T-helper 17 cell (primary cell): ENCODE results near the gene ISOC2. TPM values are rescaled to one million over a fixed set of nuclear protein-coding genes. Genes with fewer than 3 reads are reported as not detected.

Experiments
- ATAC-seq: fragments of 150-1000 bp; cut with Tn5 transposase; 2 replicates; pipeline ENCODE4 v1.10.0; 2021; ENCODE audit warnings: mild to moderate bottlenecking, moderate library complexity
- DNase-seq, 3 donors: peaks; one replicate each; pipeline versions ENCODE4 v3.0.0 to v3.0.0-alpha.2; 2020 to 2021
- H3K9me3 ChIP-seq: one replicate; pipeline ENCODE4 v1.7.0; 2013; ENCODE audit warnings: low read length, mild to moderate bottlenecking; ENCODE audit not compliant: control insufficient read depth, poor library complexity, severe bottlenecking
- H3K27ac Mint-ChIP-seq: one replicate; pipeline ENCODE4 v1.8.0; 2022; ENCODE audit warnings: mild to moderate bottlenecking, moderate library complexity, mixed read lengths
- H3K27me3 Mint-ChIP-seq: one replicate; pipeline ENCODE4 v1.8.0; 2022; ENCODE audit warnings: mixed read lengths
- H3K36me3 Mint-ChIP-seq: one replicate; pipeline ENCODE4 v1.8.0; 2022; ENCODE audit warnings: low read depth, mixed read lengths
- H3K4me1 Mint-ChIP-seq: one replicate; pipeline ENCODE4 v1.8.0; 2022; ENCODE audit warnings: mild to moderate bottlenecking, mixed read lengths
- H3K4me3 Mint-ChIP-seq: one replicate; pipeline ENCODE4 v1.8.0; 2022; ENCODE audit warnings: mild to moderate bottlenecking, moderate library complexity, mixed read lengths
- total RNA-seq, 4 donors: library from RNA in 2 of 4; stranded (reverse) in 2 of 4; gene quantifications; one replicate each; pipeline ENCODE4 v1.2.3 and lab custom pipeline; 2022 to 2026

Gene ISOC2
- total RNA-seq, 2 donors from 2014 or later: 6.5 to 7.2 TPM

GRCh38 chr19:55478364-55478763, 16.9 kb upstream of the ISOC2 start:
- ATAC-seq (no peak), DNase-seq (no peak)
- Mint-ChIP-seq H3K27ac (peak overlapping the region; percentile 51), H3K4me3 (peak overlapping the region; percentile 77), H3K27me3 (no peaks in the 10 kb centered on the region), H3K4me1 (peaks cover 22% of the 10 kb centered on the region), H3K36me3 (peaks cover 2% of the 10 kb centered on the region)
- no peaks in the 10 kb centered on the region for H3K9me3 ChIP-seq

GRCh38 chr19:55477905-55478304, 16.5 kb upstream of the ISOC2 start:
- H3K36me3 Mint-ChIP-seq: peaks cover 2% of the 10 kb centered on the region
- no peak for ATAC-seq
- H3K27ac Mint-ChIP-seq: peak overlapping the region; percentile 51
- peaks cover 22% of the 10 kb centered on the region for H3K4me1 Mint-ChIP-seq
- peak overlapping the region; percentile 77 for H3K4me3 Mint-ChIP-seq
- no peaks in the 10 kb centered on the region for H3K27me3 Mint-ChIP-seq
- DNase-seq: no peak
- H3K9me3 ChIP-seq: no peaks in the 10 kb centered on the region

GRCh38 chr19:55476100-55476775, 14.8 kb upstream of the ISOC2 start, which contains the start of gene ZNF628:
Gene ZNF628, plus strand, starts transcription at chr19:55476617. Its CDS starts 3,294 bp downstream, at chr19:55479911.
- peaks cover 22% of the 10 kb centered on the region for H3K4me1 Mint-ChIP-seq
- H3K4me3 Mint-ChIP-seq: peak within 1 kb of the TSS; percentile 87
- peak; percentile 93 to 97 (median 95) for DNase-seq
- ATAC-seq: peak; percentile 94
- H3K36me3 Mint-ChIP-seq: peaks cover 2% of the 10 kb centered on the region
- no peaks in the 10 kb centered on the region for H3K9me3 ChIP-seq
- peak within 1 kb of the TSS; percentile 80 for H3K27ac Mint-ChIP-seq
- no peaks in the 10 kb centered on the region for H3K27me3 Mint-ChIP-seq

GRCh38 chr19:55474269-55475265, 13.1 kb upstream of the ISOC2 start:
- ATAC-seq (no peak), DNase-seq (no peak)
- Mint-ChIP-seq H3K4me1 (peaks cover 18% of the 10 kb centered on the region), H3K4me3 (no peak overlapping the region), H3K36me3 (peaks cover 2% of the 10 kb centered on the region), H3K27me3 (no peaks in the 10 kb centered on the region), H3K27ac (no peak overlapping the region)
- H3K9me3 ChIP-seq: no peaks in the 10 kb centered on the region

GRCh38 chr19:55473225-55474012, 12.0 kb upstream of the ISOC2 start:
- ATAC-seq: no peak

GRCh38 chr19:55472463-55472862, 11.0 kb upstream of the ISOC2 start:
- H3K9me3 ChIP-seq: no peaks in the 10 kb centered on the region
- Mint-ChIP-seq H3K4me3 (no peak overlapping the region), H3K4me1 (peaks cover 3% of the 10 kb centered on the region), H3K36me3 (no peaks in the 10 kb centered on the region), H3K27ac (no peak overlapping the region), H3K27me3 (no peaks in the 10 kb centered on the region)
- no peak for DNase-seq
- ATAC-seq: no peak

More at GRCh38 chr19:55473225-55474012, 12.0 kb upstream of the ISOC2 start:
- H3K4me3 Mint-ChIP-seq: no peak overlapping the region
- H3K27ac Mint-ChIP-seq: no peak overlapping the region
- no peak for DNase-seq
- H3K36me3 Mint-ChIP-seq: no peaks in the 10 kb centered on the region
- H3K27me3 Mint-ChIP-seq: no peaks in the 10 kb centered on the region
- no peaks in the 10 kb centered on the region for H3K9me3 ChIP-seq
- H3K4me1 Mint-ChIP-seq: peaks cover 8% of the 10 kb centered on the region

GRCh38 chr19:55471266-55471665, 9.8 kb upstream of the ISOC2 start:
- DNase-seq (no peak), ATAC-seq (no peak)
- H3K9me3 ChIP-seq: no peaks in the 10 kb centered on the region
- peaks cover 3% of the 10 kb centered on the region for H3K4me1 Mint-ChIP-seq
- H3K27me3 Mint-ChIP-seq: no peaks in the 10 kb centered on the region
- no peak overlapping the region for H3K27ac Mint-ChIP-seq
- H3K4me3 Mint-ChIP-seq: no peak overlapping the region
- no peaks in the 10 kb centered on the region for H3K36me3 Mint-ChIP-seq

GRCh38 chr19:55468054-55468393, 6.6 kb upstream of the ISOC2 start:
- Mint-ChIP-seq H3K4me1 (peaks cover 6% of the 10 kb centered on the region), H3K27me3 (no peaks in the 10 kb centered on the region), H3K4me3 (no peak overlapping the region), H3K36me3 (no peaks in the 10 kb centered on the region), H3K27ac (no peak overlapping the region)
- H3K9me3 ChIP-seq: no peaks in the 10 kb centered on the region
- no peak for ATAC-seq
- DNase-seq: no peak

GRCh38 chr19:55467236-55468053, 6.0 kb upstream of the ISOC2 start:
- H3K36me3 Mint-ChIP-seq: no peaks in the 10 kb centered on the region
- peaks cover 7% of the 10 kb centered on the region for H3K4me1 Mint-ChIP-seq
- H3K27me3 Mint-ChIP-seq: no peaks in the 10 kb centered on the region
- ATAC-seq (peak; percentile 96), DNase-seq (peak; percentile 59 to 73 (median 65))
- no peak overlapping the region for H3K27ac Mint-ChIP-seq
- H3K4me3 Mint-ChIP-seq: no peak overlapping the region
- no peaks in the 10 kb centered on the region for H3K9me3 ChIP-seq

- Mint-ChIP-seq H3K36me3 (no peaks in the 10 kb centered on the region), H3K4me3 (no peak overlapping the region), H3K27ac (no peak overlapping the region), H3K4me1 (peaks cover 14% of the 10 kb centered on the region), H3K27me3 (no peaks in the 10 kb centered on the region)
- H3K9me3 ChIP-seq: no peaks in the 10 kb centered on the region
- DNase-seq: no peak
- no peak for ATAC-seq
Observed at GRCh38 chr19:55466241-55466614, 4.8 kb upstream of the ISOC2 start.

- Mint-ChIP-seq H3K4me1 (peaks cover 17% of the 10 kb centered on the region), H3K27me3 (no peaks in the 10 kb centered on the region)
Observed at GRCh38 chr19:55465460-55466240, 4.2 kb upstream of the ISOC2 start.

GRCh38 chr19:55464662-55465054, 3.2 kb upstream of the ISOC2 start, which contains the start of gene C19orf85:
Gene C19orf85, minus strand, starts transcription at chr19:55464751. Its CDS starts 197 bp downstream, at chr19:55464554.
- H3K27me3 Mint-ChIP-seq: no peaks in the 10 kb centered on the region
- ATAC-seq (no peak), DNase-seq (no peak)
- peaks cover 18% of the 10 kb centered on the region for H3K4me1 Mint-ChIP-seq
- H3K9me3 ChIP-seq: no peaks in the 10 kb centered on the region
- no peak within 1 kb of the TSS for H3K4me3 Mint-ChIP-seq
- H3K27ac Mint-ChIP-seq: no peak within 1 kb of the TSS
- no peaks in the 10 kb centered on the region for H3K36me3 Mint-ChIP-seq

More at GRCh38 chr19:55465460-55466240, 4.2 kb upstream of the ISOC2 start:
- no peaks in the 10 kb centered on the region for H3K36me3 Mint-ChIP-seq
- no peaks in the 10 kb centered on the region for H3K9me3 ChIP-seq
- no peak overlapping the region for H3K27ac Mint-ChIP-seq
- ATAC-seq: no peak
- H3K4me3 Mint-ChIP-seq: no peak overlapping the region
- DNase-seq: no peak
